CD14-positive monocyte (primary cell): ENCODE results near the gene CCDC175. TPM values are rescaled to one million over a fixed set of nuclear protein-coding genes. Genes with fewer than 3 reads are reported as not detected.

Source experiments
- DNase-seq, 3 donors: peaks; one replicate each; pipeline ENCODE4 v3.0.0-alpha.2; 2011 to 2022
- H2AFZ ChIP-seq: 2 replicates; pipeline ENCODE4 v1.6.0; 2012; ENCODE audit warnings: mild to moderate bottlenecking, low read depth, low read length, inconsistent platforms; ENCODE audit not compliant: insufficient read depth, poor library complexity, severe bottlenecking
- H3K27ac ChIP-seq, 2 donors: 1 replicate in 1 of 2; 2 replicates in 1 of 2; pipeline ENCODE4 v1.5.1; 2012 to 2013; ENCODE audit warnings: low read length in 2 of 2, control low read depth in 1 of 2, inconsistent platforms in 1 of 2, low read depth in 1 of 2, mild to moderate bottlenecking in 1 of 2
- H3K27me3 ChIP-seq, 2 donors: one replicate each; pipeline versions ENCODE4 v1.6.0 to v1.6.1; 2011 to 2013; ENCODE audit warnings: low read length in 2 of 2; ENCODE audit not compliant: control insufficient read depth in 2 of 2, insufficient read depth in 2 of 2
- H3K36me3 ChIP-seq, 2 donors: replicated peaks in 1 of 2; 1 replicate in 1 of 2; 2 replicates in 1 of 2; pipeline versions ENCODE4 v1.5.1 to v1.6.1; 2012 to 2013; ENCODE audit warnings: low read length in 2 of 2, control low read depth in 1 of 2, inconsistent platforms in 1 of 2, mild to moderate bottlenecking in 1 of 2; ENCODE audit not compliant: insufficient read depth in 2 of 2, control insufficient read depth in 1 of 2
- H3K4me1 ChIP-seq, 2 donors: 1 replicate in 1 of 2; 2 replicates in 1 of 2; pipeline versions ENCODE4 v1.5.1 to v1.6.1; 2012 to 2013; ENCODE audit warnings: low read length in 2 of 2, control low read depth in 1 of 2, inconsistent platforms in 1 of 2, mild to moderate bottlenecking in 1 of 2, moderate library complexity in 1 of 2; ENCODE audit not compliant: insufficient read depth in 2 of 2, control insufficient read depth in 1 of 2
- H3K4me2 ChIP-seq: replicated peaks from 2 replicates; pipeline ENCODE3; 2012; ENCODE audit warnings: low read length, moderate library complexity, mild to moderate bottlenecking; ENCODE audit not compliant: poor library complexity, severe bottlenecking; ENCODE audit errors: extremely low read depth
- H3K4me3 ChIP-seq, 3 experiments: fragments of 200-600 bp in 1 of 3; sonication (generic) in 1 of 3; replicated peaks in 1 of 3; 1 replicate in 2 of 3; 2 replicates in 1 of 3; pipeline ENCODE4 v1.5.1; 2011 to 2013; ENCODE audit warnings: low read length in 3 of 3, mild to moderate bottlenecking in 3 of 3, control low read depth in 2 of 3, low read depth in 2 of 3, inconsistent platforms in 1 of 3, moderate library complexity in 1 of 3
- H3K79me2 ChIP-seq: 2 replicates; pipeline ENCODE4 v1.6.0; 2012; ENCODE audit warnings: mild to moderate bottlenecking, control low read depth, inconsistent platforms, low read length, moderate library complexity; ENCODE audit not compliant: insufficient read depth
- H3K9ac ChIP-seq: 2 replicates; pipeline ENCODE4 v1.6.0; 2017; ENCODE audit warnings: low read length, mild to moderate bottlenecking; ENCODE audit not compliant: insufficient read depth, poor library complexity, severe bottlenecking
- H3K9me3 ChIP-seq, 2 donors: replicated peaks in 1 of 2; 1 replicate in 1 of 2; 2 replicates in 1 of 2; pipeline versions ENCODE4 v1.5.1 to v1.6.1; 2012 to 2013; ENCODE audit warnings: low read length in 2 of 2, control low read depth in 1 of 2; ENCODE audit not compliant: control insufficient read depth in 1 of 2, insufficient read depth in 1 of 2
- H4K20me1 ChIP-seq: 2 replicates; pipeline ENCODE4 v1.6.0; 2012; ENCODE audit warnings: mild to moderate bottlenecking, low read length, control low read depth, moderate library complexity; ENCODE audit not compliant: insufficient read depth
- H3K27ac Mint-ChIP-seq, 7 donors: one replicate each; pipeline ENCODE4 v1.8.0; 2020; ENCODE audit warnings: mild to moderate bottlenecking in 7 of 7, mixed read lengths in 7 of 7, moderate library complexity in 6 of 7, inconsistent platforms in 2 of 7
- H3K27me3 Mint-ChIP-seq, 3 donors: one replicate each; pipeline ENCODE4 v1.8.0; 2021 to 2022; ENCODE audit warnings: low read depth in 3 of 3, mild to moderate bottlenecking in 3 of 3, mixed read lengths in 3 of 3, moderate library complexity in 3 of 3, inconsistent platforms in 1 of 3
- H3K36me3 Mint-ChIP-seq, 2 donors: one replicate each; pipeline ENCODE4 v1.8.0; 2020; ENCODE audit warnings: mixed read lengths in 2 of 2, inconsistent platforms in 1 of 2, mild to moderate bottlenecking in 1 of 2
- H3K4me1 Mint-ChIP-seq: one replicate; pipeline ENCODE4 v1.8.0; 2020; ENCODE audit warnings: mild to moderate bottlenecking, mixed read lengths
- H3K4me3 Mint-ChIP-seq, 2 donors: one replicate each; pipeline ENCODE4 v1.8.0; 2020; ENCODE audit warnings: mild to moderate bottlenecking in 2 of 2, mixed read lengths in 2 of 2, moderate library complexity in 1 of 2
- H3K9me3 Mint-ChIP-seq, 7 donors: one replicate each; pipeline ENCODE4 v1.8.0; 2020 to 2022; ENCODE audit warnings: mixed read lengths in 7 of 7, mild to moderate bottlenecking in 6 of 7, moderate library complexity in 6 of 7, inconsistent platforms in 2 of 7
- CTCF ChIP-seq: fragments of 200-600 bp; IDR thresholded peaks from one replicate; pipeline ENCODE4 v1.8.0; 2022; ENCODE audit warnings: antibody characterized with exemption, mild to moderate bottlenecking
- WGBS: methylation state at CpG from one replicate; pipeline ENCODE4 v1.1.5; 2013; ENCODE audit warnings: missing lambda C conversion rate; ENCODE audit not compliant: insufficient coverage; 5-methylcytosine and 5-hydroxymethylcytosine counted together
- intact Hi-C, 2 donors: fragments of 100-400 bp; cut with micrococcal nuclease; formaldehyde crosslinking; loops; one replicate each; pipeline versions ENCODE4 v1.15.0 to v1.15.1; 2023
- polyA plus RNA-seq, 3 donors: library from polyadenylated mRNA; depleted of rRNA in 1 of 3; unstranded in 2 of 3; stranded (reverse) in 1 of 3; fragments of 300-500 nt in 2 of 3; fragments of >200 nt in 1 of 3; fragmentation: Illumina TruSeq in 2 of 3; gene quantifications; 1 replicate in 2 of 3; 2 replicates in 1 of 3; pipeline ENCODE4 v1.2.3, GENCODE V29; 2012 to 2021

The CCDC175 gene
- polyA plus RNA-seq, 3 donors = not detected

GRCh38 chr14:59585891-59586554, 9.4 kb upstream of the CCDC175 start:
- no peaks in the 10 kb centered on the region for H4K20me1 ChIP-seq
- Mint-ChIP-seq H3K4me3 (peak overlapping the region; percentile 56 to 89), H3K36me3 (peaks cover 0 to 2% of the 10 kb centered on the region in 2 donors), H3K9me3 (peaks cover 0 to 4% (median 2%) of the 10 kb centered on the region in 7 donors), H3K27ac (peak overlapping the region; percentile 67 to 89 (median 82)), H3K27me3 (peaks cover 0 to 5% (median 1%) of the 10 kb centered on the region in 3 donors), H3K4me1 (peaks cover 42% of the 10 kb centered on the region)
- peak overlapping the region; percentile 37 for H3K9ac ChIP-seq
- peak; percentile 52 to 85 (median 82) for DNase-seq
- no peaks in the 10 kb centered on the region for H3K36me3 ChIP-seq
- H3K4me1 ChIP-seq = peaks cover 32 to 40% of the 10 kb centered on the region in 2 donors
- intact Hi-C loops = no loop called here
- H3K27ac ChIP-seq = peak overlapping the region; percentile 13 to 78
- peak overlapping the region; percentile 74 for H3K4me2 ChIP-seq
- H3K9me3 ChIP-seq = no peaks in the 10 kb centered on the region
- WGBS = 0% methylated on average over 2 of the region's 10 CpGs
- no peaks in the 10 kb centered on the region for H3K79me2 ChIP-seq
- no peak for TF ChIP-seq CTCF
- no peaks in the 10 kb centered on the region for H3K27me3 ChIP-seq
- peak overlapping the region; percentile 3 for H2AFZ ChIP-seq
- peak overlapping the region; percentile 13 to 70 (median 48) for H3K4me3 ChIP-seq

DNA sequence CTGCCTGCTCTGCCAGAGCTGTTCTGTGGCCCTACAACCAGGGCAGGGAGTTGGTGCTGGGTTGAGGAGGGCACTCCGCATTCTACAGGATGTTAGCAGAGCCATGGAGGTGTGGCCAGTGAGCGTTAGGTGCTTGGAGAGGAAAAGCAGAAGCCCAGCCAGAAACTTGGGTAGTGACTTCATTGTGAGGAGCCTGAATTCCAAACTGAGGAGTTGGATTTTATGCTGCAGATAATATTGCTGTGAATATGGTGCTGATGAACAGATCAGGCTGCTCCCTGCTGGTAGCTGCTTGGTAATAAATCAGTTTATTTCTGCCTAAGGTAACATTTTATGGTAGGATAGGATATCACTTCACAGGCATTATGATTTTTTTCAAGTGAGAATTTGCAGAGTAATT, 7.1 kb upstream of the CCDC175 start:
- TF ChIP-seq CTCF = no peak
- WGBS = 6% methylated on average over 2 of the region's 2 CpGs
- H3K36me3 ChIP-seq = no peaks in the 10 kb centered on the region
- peaks cover 42% of the 10 kb centered on the region for H3K4me1 Mint-ChIP-seq
- no peak overlapping the region for H3K27ac ChIP-seq
- peak overlapping the region in 1 of 3 experiments; percentile 51 for H3K4me3 ChIP-seq
- peaks cover 0 to 4% (median 2%) of the 10 kb centered on the region in 7 donors for H3K9me3 Mint-ChIP-seq
- H3K4me3 Mint-ChIP-seq = peak overlapping the region in 1 of 2 donors; percentile 89
- peak; percentile 5 to 20 (median 19) for DNase-seq
- no peak overlapping the region for H2AFZ ChIP-seq
- H3K27me3 ChIP-seq = no peaks in the 10 kb centered on the region
- peak overlapping the region in 3 of 7 donors; percentile 65 to 86 (median 76) for H3K27ac Mint-ChIP-seq
- no peaks in the 10 kb centered on the region for H3K79me2 ChIP-seq
- no peaks in the 10 kb centered on the region for H3K9me3 ChIP-seq
- peaks cover 0 to 5% (median 3%) of the 10 kb centered on the region in 3 donors for H3K27me3 Mint-ChIP-seq
- no peak overlapping the region for H3K9ac ChIP-seq
- H3K4me2 ChIP-seq = peak overlapping the region; percentile 56
- peaks cover 32 to 40% of the 10 kb centered on the region in 2 donors for H3K4me1 ChIP-seq
- intact Hi-C loops = no loop called here
- peaks cover 0 to 2% of the 10 kb centered on the region in 2 donors for H3K36me3 Mint-ChIP-seq
- no peaks in the 10 kb centered on the region for H4K20me1 ChIP-seq
